HL-60 (cell line): ENCODE results near the gene RIN3.

Experiments used
- DNase-seq, 2 experiments: peaks; one replicate each; pipeline ENCODE4 v3.0.0-alpha.2; 2010 to 2020; ENCODE audit warnings: low read depth in 1 of 2, low spot score in 1 of 2
- H3K27ac ChIP-seq: fragments of 250-450 bp; sonication (Bioruptor Pico); replicated peaks from 2 replicates; pipeline ENCODE4 v1.5.1; 2020; ENCODE audit warnings: mild to moderate bottlenecking, moderate library complexity
- H3K27me3 ChIP-seq: fragments of 250-450 bp; sonication (Bioruptor Pico); 2 replicates; pipeline ENCODE4 v1.5.1; 2021; ENCODE audit warnings: mild to moderate bottlenecking, moderate library complexity; ENCODE audit not compliant: insufficient read depth, poor library complexity, severe bottlenecking
- H3K4me3 ChIP-seq: replicated peaks from 2 replicates; pipeline ENCODE4 v1.5.1; 2011; ENCODE audit warnings: mild to moderate bottlenecking, control low read depth, low read length; ENCODE audit not compliant: insufficient read depth
- GABPA ChIP-seq: IDR thresholded peaks from 2 replicates; pipeline ENCODE4 v1.6.1; 2012; ENCODE audit warnings: low read depth
- POLR2AphosphoS5 ChIP-seq: IDR thresholded peaks from 2 replicates; pipeline ENCODE4 v1.6.1; 2012; ENCODE audit warnings: low read depth
- REST ChIP-seq: IDR thresholded peaks from 2 replicates; pipeline ENCODE4 v1.6.1; 2012; ENCODE audit warnings: low read depth; ENCODE audit not compliant: insufficient replicate concordance
- SPI1 ChIP-seq: IDR thresholded peaks from 2 replicates; pipeline ENCODE4 v1.6.1; 2012; ENCODE audit warnings: low read depth, mild to moderate bottlenecking, borderline replicate concordance
- TF ChIP-seq, protein P1 (sequence below): IDR thresholded peaks from one replicate; pipeline ENCODE4 v1.5.1; 2011; ENCODE audit warnings: low read length, control low read depth, inconsistent platforms; ENCODE audit not compliant: insufficient read depth

Gene RIN3

GRCh38 chr14:92641306-92641705, 127.7 kb downstream of the RIN3 start:
- H3K27ac ChIP-seq = no peak overlapping the region
- no peak for TF ChIP-seq POLR2AphosphoS5
- no peak for TF ChIP-seq GABPA
- TF ChIP-seq REST = no peak
- no peak for TF ChIP-seq SPI1
- TF ChIP-seq, protein P1, sequence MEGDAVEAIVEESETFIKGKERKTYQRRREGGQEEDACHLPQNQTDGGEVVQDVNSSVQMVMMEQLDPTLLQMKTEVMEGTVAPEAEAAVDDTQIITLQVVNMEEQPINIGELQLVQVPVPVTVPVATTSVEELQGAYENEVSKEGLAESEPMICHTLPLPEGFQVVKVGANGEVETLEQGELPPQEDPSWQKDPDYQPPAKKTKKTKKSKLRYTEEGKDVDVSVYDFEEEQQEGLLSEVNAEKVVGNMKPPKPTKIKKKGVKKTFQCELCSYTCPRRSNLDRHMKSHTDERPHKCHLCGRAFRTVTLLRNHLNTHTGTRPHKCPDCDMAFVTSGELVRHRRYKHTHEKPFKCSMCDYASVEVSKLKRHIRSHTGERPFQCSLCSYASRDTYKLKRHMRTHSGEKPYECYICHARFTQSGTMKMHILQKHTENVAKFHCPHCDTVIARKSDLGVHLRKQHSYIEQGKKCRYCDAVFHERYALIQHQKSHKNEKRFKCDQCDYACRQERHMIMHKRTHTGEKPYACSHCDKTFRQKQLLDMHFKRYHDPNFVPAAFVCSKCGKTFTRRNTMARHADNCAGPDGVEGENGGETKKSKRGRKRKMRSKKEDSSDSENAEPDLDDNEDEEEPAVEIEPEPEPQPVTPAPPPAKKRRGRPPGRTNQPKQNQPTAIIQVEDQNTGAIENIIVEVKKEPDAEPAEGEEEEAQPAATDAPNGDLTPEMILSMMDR = no peak
- no peak overlapping the region for H3K4me3 ChIP-seq
- H3K27me3 ChIP-seq = no peaks in the 10 kb centered on the region
- DNase-seq = no peak

DNA sequence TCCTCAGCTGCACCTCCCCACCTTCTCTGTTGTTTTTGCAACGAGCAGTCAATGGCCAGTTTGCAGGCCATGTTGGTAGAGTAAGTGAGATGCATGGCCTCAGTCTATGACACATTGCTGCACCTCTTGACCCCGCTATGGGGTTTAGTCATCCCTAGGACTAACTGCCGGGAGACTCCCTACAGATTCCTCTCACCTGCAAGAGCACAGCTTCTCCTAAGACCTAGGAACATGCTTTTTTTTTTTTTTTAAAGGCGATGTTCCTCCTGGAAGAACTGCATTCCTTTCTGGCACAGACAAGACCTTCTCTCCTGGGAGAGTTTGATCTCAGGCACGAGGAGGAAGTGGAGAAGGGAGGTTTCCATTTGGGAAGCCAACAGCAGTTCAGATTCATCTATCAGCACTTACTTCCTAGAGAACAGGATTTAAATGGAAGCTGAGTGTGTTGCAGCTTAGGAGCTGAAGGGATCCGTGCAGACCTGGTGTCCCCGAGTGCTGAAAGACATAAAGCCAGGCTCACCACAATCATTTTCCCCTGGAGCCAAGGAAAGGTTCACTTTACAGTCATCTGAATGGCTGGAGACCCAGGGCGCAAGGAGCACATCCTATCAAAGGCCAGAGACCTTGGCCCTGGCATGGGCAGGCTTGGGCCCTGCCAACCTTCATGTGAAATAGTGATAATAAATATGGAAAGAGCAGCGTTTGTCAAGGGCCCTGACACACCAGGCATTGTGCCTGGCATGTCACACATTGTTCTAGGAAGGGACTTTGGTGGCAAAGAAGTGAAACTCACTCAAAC, 130.8 kb downstream of the RIN3 start:
- TF ChIP-seq POLR2AphosphoS5 = no peak
- no peak for TF ChIP-seq SPI1
- TF ChIP-seq, protein P1 = no peak
- TF ChIP-seq REST = no peak
- TF ChIP-seq GABPA = no peak
- H3K4me3 ChIP-seq = no peak overlapping the region
- H3K27ac ChIP-seq = no peak overlapping the region
- no peaks in the 10 kb centered on the region for H3K27me3 ChIP-seq
- no peak for DNase-seq

DNA sequence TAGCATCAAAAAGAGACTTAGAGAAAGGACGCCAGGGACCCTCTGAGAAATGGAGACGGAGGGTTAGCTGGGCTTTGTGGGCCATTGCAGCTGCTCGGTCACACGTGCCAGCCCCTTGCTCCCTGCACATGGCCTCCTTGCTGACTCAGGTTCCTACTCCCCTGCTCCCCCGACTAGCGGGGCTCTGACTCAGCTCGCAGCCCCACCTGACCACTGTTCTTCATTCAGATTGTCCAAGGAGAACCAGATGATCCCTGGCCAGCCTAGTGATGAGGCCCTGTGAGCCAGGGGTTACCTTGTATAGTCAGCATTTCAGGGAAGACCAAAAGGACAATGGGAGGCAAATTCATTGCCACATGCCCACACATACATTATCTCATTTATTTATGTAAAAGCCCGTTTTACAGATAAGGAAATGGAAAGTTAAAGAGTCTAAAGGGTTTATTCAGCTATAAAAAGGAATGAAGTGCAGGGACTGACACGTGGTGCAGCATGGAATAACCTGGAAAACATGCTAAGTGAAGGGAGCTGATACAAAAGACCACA, 131.5 kb downstream of the RIN3 start:
- Histone ChIP-seq H3K27ac (no peak overlapping the region; the same call in 1 of the 2 replicates), H3K27me3 (no peaks in the 10 kb centered on the region), H3K4me3 (no peak overlapping the region)
- DNase-seq = no peak
- TF ChIP-seq, protein P1 = no peak
- TF ChIP-seq GABPA (no peak), POLR2AphosphoS5 (no peak), SPI1 (no peak), REST (no peak)
